Lower leg skin (tissue), 3 donors: Measurements from ENCODE around the gene TSPAN6.

ENCODE experiments used
- CTCF ChIP-seq, 3 donors: fragments of 450-650 bp; IDR thresholded peaks; one replicate each; pipeline ENCODE4 v1.5.1; 2016; ENCODE audit warnings: antibody characterized with exemption in 3 of 3, mild to moderate bottlenecking in 3 of 3, moderate library complexity in 2 of 3
- POLR2A ChIP-seq, 2 donors: fragments of 450-650 bp; IDR thresholded peaks; one replicate each; pipeline ENCODE4 v1.6.1; 2016 to 2017; ENCODE audit warnings: antibody characterized with exemption in 2 of 2, mild to moderate bottlenecking in 1 of 2, moderate library complexity in 1 of 2

- no peak for TF ChIP-seq CTCF (IDR thresholded peaks at IDR 0.05)
- TF ChIP-seq POLR2A (IDR thresholded peaks at IDR 0.05), result no peak
Observed at GRCh38 chrX:100623001-100623400, 13.6 kb downstream of the TSPAN6 start.
